ENCODE measurements around the gene MRPS15.

The MRPS15 gene

DNA sequence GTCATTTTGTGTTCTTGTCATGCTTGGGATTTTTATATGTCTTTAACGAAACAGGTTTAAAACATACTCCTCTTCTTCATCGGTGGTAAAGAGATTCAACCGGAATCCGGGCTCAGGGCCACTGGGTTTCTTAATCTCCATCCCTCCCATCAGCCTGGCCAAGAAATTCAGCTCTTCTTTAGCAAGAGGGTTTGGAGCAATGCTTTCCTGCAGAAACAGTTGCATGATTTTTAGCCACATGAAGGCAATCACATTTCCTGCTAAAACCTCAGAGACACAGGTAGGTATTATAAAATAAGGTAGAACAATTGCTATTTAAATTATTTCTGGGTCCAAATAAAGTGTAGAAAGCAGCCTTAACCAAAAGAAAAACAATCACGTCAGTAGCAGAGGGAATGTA lies 43.8 kb downstream of the MRPS15 start:
- no peak for DNase-seq (ENCODE audit: low read depth, low spot score)

DNA sequence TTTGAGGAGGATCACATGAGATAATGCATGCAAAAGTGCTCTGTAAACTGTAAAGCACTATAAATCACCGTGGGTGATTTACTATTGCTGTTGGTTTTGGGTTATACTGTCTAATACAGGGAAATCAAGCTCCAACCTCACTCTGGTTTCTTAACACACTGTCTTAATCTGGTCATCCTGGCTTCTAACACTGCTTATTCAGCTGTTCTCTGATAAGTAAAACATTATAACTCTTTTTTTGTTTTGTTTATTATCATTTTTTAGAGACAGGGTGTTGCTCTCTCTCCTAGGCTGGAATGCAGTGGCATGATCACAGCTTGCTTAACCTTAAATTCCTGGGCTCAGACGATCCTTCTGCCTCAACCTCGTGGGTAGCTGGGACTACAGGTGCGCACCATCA lies 44.6 kb downstream of the MRPS15 start:
- no peak for DNase-seq (ENCODE audit: low read depth, low spot score)

DNA sequence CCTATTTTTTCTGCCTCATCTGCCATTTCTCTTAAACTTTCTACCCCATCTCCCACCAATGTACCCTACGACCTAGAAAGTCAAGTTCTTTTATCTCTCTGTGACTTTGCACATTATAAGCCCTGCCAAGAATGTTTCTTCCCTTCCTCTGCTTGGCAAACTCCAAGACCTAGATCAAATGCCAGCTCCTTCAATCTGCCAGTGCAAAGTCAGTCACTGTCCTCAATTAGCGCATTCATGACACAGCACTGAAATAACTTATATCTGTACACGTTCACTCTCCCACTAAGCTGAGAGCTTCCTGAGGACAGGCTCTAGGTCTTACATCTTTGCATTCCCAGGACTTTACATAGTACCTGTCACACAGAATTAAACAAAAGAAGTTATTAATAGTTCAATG lies 45.0 kb downstream of the MRPS15 start:
- DNase-seq (ENCODE audit: low read depth, low spot score), result no peak

DNA sequence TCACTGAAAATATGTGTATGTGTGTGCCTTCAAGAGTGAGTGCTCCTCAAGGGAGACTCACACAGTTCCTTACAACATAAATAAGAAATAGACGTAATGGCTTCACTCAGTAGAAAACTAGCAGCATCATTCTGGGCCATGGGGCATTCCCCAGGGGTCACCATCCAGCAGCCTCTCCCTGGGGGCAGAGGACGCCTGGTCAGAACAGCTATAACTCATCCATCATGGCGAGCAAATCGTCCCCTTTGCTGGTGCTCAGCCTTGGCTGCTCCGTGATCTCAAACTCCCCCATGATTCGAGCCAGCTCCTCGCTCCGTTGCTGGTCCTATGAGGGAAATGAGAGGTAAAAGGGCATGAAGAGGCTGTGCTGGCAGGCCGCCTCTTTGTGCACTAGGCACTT lies 46.3 kb downstream of the MRPS15 start:
- no peak for DNase-seq (ENCODE audit: low read depth, low spot score)

DNA sequence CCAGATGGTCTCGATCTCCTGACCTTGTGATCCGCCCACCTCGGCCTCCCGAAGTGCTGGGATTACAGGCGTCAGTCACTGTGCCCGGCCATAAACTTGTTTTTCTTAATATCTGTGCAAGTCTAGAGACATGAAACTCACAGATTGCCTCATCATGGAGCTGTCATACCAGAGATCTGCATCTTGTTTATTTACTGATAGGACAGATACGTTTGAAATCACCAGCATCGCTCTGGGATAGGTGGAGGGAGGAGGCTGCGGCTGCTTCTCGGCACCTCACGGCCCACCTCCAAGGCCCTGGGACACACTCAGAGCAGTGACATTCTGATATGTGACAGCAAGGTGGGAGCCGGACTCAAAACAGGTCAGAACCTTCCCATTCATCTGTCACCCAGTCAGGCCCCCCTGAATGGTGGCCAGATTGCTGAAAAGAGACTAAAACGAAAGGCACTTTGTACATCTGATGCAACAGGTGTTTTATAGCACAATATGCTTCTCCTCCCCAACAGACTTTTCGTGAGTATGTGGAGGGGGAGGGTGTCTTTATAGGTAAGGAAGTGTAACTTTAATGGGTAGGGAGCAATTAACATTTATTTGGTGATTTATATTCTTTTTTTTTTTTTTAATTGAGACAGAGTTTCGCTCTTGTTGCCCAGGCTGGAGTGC lies 48.4 kb downstream of the MRPS15 start:
- DNase-seq (ENCODE audit: low read depth, low spot score), result no peak

DNA sequence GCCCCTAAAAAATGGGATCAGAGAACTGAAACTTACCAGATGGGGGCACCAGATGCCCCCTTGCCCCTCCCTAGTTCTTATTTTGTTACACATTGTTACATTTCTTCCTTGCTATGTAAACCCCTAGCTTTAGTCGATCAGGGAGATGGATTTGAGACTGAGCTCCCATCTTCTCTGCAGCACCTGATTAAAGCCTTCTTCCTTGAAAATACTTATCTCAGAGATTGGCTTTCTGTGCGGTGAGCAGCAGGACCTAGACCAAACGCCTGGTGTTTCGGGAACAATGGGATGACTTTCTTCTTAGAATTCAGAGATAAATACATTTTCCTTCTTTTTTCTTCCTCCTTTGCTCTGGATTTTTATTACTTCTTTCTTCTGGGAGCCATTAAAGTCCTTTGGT lies 49.8 kb downstream of the MRPS15 start:
- no peak for DNase-seq (ENCODE audit: low read depth, low spot score)

DNA sequence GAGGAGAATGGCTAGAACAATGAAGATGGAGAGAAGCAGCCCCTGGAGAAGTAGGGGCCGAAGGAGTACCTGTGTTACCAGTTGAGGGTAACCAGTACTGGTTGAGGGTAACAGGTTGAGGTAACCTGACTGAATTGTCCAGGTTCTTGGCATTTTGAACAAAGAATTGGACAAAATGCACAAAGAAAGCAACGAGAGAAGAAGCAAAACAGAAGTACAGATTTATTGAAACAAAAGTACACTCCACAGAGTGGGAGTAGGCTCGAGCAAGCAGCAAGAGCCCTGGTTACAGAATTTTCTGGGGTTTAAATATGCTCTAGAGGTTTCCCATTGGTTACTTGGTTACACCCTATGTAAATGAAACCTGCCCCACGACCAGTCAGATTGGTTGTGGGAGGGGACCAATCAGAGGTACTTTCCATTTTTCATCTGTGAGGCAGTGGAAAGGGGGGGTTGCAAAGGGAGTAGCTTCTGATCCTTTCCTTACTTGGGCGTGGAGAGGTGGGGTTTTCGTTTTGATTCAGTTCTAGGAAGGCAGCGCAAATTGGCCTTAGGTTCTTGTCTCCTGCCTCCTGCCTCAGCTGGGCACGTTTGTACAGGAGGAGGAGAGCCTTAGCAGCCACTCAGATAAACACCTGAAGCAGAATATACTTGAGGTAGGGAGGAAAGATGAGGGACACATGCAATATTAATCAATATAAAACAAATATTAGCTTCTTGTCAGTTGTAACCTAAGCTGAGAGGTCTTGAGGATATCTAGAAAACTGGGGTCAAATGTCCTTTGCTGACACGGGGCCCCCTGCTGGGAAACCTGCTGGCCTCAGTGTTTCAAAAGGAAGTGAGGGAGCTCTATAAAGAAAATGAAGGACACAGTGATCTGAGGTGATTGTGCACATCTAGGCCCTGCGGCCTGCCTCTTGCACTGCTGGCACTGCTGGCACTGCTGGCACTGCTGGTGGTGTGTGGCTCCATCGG lies 52.2 kb downstream of the MRPS15 start:
- DNase-seq (ENCODE audit: low read depth, low spot score), result no peak

DNA sequence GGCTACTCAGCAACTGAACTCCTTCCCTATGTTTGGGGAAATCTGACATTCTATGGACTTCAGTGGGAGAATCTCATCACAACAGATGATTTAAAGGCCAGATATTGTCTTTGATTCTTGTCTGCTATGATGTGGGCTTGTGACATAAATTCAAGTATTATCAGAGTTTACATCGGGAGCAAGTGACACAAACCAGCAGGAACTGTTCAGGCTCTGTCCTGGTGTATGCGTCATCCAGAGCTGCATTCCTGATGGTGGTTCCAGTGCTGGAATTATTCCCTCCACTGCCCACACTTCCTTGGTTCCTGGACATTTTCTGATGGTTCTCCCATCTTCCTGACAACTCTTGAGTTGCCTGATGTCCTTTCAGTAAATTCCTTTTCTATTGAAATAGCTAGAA lies 55.7 kb downstream of the MRPS15 start:
- no peak for DNase-seq (ENCODE audit: low read depth, low spot score)

DNA sequence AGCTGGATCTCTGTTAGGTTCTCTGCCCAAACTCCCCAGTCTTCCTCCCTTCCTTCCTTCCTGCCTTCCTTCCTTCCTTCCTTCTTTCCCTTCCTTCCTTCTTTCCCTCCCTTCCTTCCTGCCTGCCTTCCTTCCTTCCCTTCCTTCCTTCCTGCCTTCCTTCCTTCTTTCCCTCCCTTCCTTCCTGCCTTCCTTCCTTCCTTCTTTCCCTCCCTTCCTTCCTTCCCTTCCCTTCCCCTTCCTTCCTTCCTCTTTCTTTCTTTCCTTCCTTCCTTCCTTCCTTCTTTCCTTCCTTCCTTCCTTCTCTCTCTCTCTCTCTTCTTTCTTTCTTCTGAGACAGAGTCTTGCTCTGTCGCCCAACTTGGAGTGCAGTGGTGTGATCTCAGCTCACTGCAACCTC lies 57.7 kb downstream of the MRPS15 start:
- no peak for DNase-seq (ENCODE audit: low read depth, low spot score)

Data from activated naive CD8-positive, alpha-beta T cell treated with anti-CD3 and anti-CD28 coated beads, Interleukin-2, amount 50 U/mL, for 16 hours (primary cell).